Effector memory CD8-positive, alpha-beta T cell (primary cell): ENCODE results near the gene SEL1L.

ENCODE experiments used
- ATAC-seq: fragments of 150-1000 bp; cut with Tn5 transposase; replicated peaks from 2 replicates; pipeline ENCODE4 v1.10.0; 2021; ENCODE audit warnings: mild to moderate bottlenecking, moderate library complexity
- DNase-seq, 3 experiments: peaks; one replicate each; pipeline ENCODE4 v3.0.0; 2021
- H3K27ac Mint-ChIP-seq, 2 donors: one replicate each; pipeline ENCODE4 v1.8.0; 2022; ENCODE audit warnings: mild to moderate bottlenecking in 2 of 2, mixed read lengths in 2 of 2, moderate library complexity in 2 of 2
- H3K27me3 Mint-ChIP-seq, 2 donors: one replicate each; pipeline ENCODE4 v1.8.0; 2022; ENCODE audit warnings: mixed read lengths in 2 of 2
- H3K36me3 Mint-ChIP-seq: one replicate; pipeline ENCODE4 v1.8.0; 2022; ENCODE audit warnings: mild to moderate bottlenecking, moderate library complexity, mixed read lengths; ENCODE audit not compliant: insufficient read depth
- H3K4me1 Mint-ChIP-seq, 2 donors: one replicate each; pipeline ENCODE4 v1.8.0; 2022; ENCODE audit warnings: low read depth in 2 of 2, mixed read lengths in 2 of 2
- H3K4me3 Mint-ChIP-seq, 2 donors: one replicate each; pipeline ENCODE4 v1.8.0; 2022; ENCODE audit warnings: mild to moderate bottlenecking in 2 of 2, mixed read lengths in 2 of 2, moderate library complexity in 2 of 2
- H3K9me3 Mint-ChIP-seq, 2 donors: one replicate each; pipeline ENCODE4 v1.8.0; 2022; ENCODE audit warnings: mixed read lengths in 2 of 2

Gene SEL1L

GRCh38 chr14:81423504-81423903 lies 110.1 kb downstream of the SEL1L start:
- no peak overlapping the region for H3K4me3 Mint-ChIP-seq
- no peak overlapping the region for H3K27ac Mint-ChIP-seq
- H3K27me3 Mint-ChIP-seq: peaks cover 25 to 30% of the 10 kb centered on the region in 2 donors
- no peaks in the 10 kb centered on the region for H3K4me1 Mint-ChIP-seq
- no peaks in the 10 kb centered on the region for H3K36me3 Mint-ChIP-seq
- DNase-seq (no peak), ATAC-seq (no peak)
- no peaks in the 10 kb centered on the region for H3K9me3 Mint-ChIP-seq
